GM12872 (cell line): Measurements from ENCODE around the gene SLC17A1.

Source experiments
- TF ChIP-seq, protein P1 (sequence below): IDR thresholded peaks from 3 replicates; pipeline ENCODE4 v1.5.1; 2011; ENCODE audit warnings: low read depth, mild to moderate bottlenecking, low read length, moderate library complexity; ENCODE audit not compliant: insufficient read depth

Gene SLC17A1

DNA sequence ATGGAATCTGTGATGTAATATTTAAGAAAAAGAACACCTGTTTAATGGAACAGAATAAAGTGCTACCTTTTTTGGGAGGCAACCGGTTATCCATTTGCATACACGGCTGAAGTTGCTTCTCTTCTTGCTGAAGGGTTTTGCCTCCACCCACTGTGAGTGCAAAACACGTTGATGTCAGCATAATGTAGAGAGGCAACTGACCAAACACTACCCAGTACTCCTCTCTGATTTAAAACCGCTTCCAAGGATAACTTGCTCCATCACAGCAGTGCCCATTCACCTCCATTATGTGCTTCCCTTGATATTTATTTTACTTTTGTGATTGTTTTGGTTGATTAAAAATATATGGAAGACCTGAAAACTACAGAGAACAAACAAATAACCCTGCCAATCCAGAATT lies 1.4 kb downstream of the SLC17A1 start:
- TF ChIP-seq, protein P1, sequence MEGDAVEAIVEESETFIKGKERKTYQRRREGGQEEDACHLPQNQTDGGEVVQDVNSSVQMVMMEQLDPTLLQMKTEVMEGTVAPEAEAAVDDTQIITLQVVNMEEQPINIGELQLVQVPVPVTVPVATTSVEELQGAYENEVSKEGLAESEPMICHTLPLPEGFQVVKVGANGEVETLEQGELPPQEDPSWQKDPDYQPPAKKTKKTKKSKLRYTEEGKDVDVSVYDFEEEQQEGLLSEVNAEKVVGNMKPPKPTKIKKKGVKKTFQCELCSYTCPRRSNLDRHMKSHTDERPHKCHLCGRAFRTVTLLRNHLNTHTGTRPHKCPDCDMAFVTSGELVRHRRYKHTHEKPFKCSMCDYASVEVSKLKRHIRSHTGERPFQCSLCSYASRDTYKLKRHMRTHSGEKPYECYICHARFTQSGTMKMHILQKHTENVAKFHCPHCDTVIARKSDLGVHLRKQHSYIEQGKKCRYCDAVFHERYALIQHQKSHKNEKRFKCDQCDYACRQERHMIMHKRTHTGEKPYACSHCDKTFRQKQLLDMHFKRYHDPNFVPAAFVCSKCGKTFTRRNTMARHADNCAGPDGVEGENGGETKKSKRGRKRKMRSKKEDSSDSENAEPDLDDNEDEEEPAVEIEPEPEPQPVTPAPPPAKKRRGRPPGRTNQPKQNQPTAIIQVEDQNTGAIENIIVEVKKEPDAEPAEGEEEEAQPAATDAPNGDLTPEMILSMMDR: no peak

DNA sequence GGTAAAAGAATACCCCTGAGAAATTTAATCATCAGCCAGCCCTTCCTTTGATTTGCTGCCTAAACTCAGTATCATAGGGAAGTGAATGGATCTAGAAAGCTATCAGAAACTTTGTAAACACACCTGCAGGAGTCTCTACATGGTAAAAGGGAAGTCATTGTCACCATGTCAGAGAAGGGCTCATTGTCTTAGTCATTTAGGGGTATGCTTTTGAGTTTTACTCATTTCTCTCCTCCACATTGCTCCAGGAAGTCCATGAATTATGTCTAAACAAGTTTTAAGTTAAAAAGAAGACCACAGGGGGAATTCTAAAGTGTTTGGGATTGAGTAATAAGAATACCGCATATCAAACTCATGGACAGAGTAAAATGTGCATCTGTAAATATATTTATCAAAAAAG lies 2.5 kb downstream of the SLC17A1 start:
- TF ChIP-seq, protein P1: no peak

GRCh38 chr6:25821341-25821740 lies 10.5 kb downstream of the SLC17A1 start:
- TF ChIP-seq, protein P1: no peak

GRCh38 chr6:25816252-25816651 lies 15.6 kb downstream of the SLC17A1 start:
- TF ChIP-seq, protein P1: no peak

GRCh38 chr6:25815194-25815593 lies 16.7 kb downstream of the SLC17A1 start:
- TF ChIP-seq, protein P1: no peak

- TF ChIP-seq, protein P1: no peak
Observed at GRCh38 chr6:25804804-25805203, 27.0 kb downstream of the SLC17A1 start.

DNA sequence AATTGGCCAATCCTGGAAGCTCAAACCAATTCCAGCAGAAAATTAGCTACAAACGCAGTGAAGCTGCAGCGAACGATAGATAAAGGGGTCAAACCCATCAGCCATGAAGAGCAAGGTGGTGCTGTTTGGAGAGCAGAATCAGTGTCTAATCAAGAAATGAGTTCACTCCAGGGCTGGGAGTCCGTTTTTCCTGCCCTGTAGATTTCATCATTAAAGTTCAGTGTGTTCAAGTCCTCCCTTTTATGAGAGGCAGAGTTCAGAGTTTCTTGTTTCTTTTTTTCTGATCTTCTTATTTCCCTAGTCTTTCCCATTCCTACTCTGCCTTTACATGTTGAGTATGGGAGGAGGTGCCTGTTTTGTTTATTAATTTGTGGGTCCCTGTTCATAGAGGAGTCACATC lies 30.4 kb downstream of the SLC17A1 start:
- TF ChIP-seq, protein P1: no peak

GRCh38 chr6:25794784-25795183 lies 37.1 kb downstream of the SLC17A1 start:
- TF ChIP-seq, protein P1: no peak
